ENCODE data around the gene IGSF3.
"Not testable (repeated sequence)": the region's sequence is repeated elsewhere in the genome, so short reads cannot be mapped to it uniquely, and the experiment has no call there.

Gene IGSF3

DNA sequence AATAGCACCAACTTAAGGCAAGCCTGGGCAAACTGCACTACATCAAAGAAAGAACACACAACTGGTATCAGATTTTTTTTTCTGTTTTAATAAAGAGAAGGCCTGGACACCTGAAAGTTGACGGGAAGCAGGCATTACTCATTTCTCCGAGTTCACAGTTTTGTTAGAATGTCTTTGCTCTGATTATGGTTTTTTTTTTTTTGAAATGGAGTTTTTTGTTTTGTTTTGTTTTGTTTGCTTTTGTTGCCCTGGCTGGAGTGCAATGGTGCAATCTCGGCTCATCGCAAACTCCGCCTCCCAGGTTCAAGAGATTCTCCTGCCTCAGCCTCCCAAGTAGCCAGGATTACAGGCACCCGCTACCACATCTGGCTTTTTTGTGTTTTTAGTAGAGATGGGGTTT is 9.7 kb downstream of the IGSF3 start:
- not testable (repeated sequence) for DNase-seq

DNA sequence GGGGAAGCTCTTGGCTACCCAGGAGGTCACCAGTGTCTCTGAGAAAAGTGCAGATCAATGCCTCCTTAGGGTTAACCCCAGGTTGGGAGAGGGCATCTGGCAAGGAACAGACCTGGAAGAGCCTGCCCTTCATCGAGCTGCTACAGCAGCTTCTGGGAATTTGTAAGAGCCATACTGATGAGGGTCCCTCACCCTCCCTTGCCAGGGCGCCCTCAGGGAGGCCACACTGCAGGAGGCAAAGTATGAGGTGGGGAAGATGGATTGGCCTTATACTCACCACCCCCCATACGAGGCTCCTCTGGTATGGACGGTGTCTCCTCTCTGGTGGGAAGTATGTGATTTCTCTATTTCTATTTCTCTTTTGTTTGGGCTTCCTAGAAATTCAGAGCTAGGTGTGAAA is 13.2 kb downstream of the IGSF3 start:
- DNase-seq = no peak

DNA sequence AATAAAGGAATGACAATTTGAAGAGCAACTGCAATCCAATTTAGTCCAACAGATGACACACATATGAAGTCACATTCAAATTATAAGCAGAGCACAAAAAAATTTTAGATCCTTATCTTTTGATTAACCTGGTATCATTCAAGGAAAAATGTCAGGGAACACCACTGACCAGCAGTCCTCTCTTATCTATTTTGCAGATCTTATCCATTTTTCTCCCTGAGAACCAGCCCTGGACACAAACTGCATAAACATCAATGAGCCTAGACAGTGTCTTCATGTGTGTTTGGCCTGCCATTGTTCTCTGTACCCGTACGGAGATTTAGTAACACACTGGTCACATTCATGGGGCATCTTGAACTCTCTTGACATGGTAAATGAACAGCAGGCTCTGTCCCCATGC is 14.9 kb downstream of the IGSF3 start:
- not testable (repeated sequence) for DNase-seq

DNA sequence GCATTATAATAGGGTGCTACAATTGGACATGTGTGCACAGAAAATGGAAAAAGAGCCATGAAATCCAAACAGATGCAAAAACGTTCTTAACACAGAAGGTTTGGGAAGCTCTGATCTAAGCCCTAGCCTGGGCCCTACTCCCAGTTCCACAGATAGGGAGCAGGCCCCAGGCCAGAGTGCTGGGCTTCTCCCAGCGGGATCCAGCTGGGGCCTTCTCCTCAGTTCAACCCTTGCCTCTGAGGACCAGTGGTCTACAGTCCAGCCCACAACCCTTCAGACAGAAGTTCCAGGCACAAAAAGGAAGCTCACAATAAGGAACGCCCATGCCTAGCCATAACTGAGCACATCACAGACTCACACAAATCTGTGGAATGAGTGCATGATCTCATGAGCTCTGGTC is 16.8 kb downstream of the IGSF3 start:
- not testable (repeated sequence) for DNase-seq

DNA sequence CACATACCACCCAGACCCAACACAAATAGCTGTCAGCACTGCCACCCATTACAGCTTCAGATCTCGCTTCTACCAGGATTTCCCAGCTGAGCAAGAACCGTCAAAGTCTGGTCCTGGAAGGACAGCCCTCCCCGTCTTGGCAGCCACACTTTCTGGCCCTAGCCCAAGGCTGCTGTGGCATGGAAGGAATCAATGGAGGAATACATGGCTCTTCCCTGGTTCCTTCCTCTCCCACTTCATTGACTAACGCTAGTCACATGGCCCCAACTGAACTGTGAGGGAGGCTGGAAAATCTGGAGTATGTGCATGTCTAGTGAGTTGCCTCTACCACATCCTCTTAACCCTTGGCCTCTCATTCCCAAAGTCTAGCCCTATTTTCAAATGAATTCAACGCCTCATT is 18.5 kb downstream of the IGSF3 start:
- DNase-seq = not testable (repeated sequence)

DNA sequence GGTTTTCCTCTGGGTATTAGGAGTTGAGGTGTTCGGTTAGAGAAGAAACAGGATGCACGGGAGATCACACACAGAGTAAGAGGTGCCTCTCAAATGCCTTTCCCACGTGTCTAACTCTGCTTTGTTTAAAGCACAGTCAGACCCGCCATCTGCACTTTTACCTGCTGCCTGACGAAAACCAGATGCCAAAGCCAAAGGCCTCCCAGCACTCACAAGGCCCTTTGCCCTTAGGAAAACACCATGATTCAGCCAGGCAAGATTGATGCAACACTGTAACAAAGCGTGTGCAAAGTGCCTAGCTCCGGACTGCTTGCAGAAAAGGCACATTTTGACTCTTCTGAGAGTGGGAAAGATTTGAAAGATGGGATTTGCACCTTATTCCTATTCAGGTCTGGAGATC is 19.2 kb downstream of the IGSF3 start:
- not testable (repeated sequence) for DNase-seq

DNA sequence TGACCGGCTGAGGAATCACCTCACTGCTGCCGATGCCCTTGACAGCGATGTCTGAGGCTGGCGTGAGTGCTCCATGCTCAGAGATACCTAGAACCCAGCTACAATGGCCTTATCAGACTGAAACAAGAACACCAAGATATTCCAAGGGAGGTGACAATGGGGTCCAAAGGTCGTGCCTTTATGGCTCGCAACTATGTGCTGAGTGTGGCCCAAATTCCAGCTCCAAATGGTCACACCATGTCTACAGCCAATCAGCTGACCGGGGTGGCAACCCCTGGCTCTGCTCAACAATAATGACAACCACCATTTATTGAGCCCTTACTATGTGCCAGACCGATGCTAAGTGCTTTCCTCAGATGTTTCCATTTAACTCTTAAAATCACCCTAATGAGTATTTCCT is 20.3 kb downstream of the IGSF3 start:
- DNase-seq = not testable (repeated sequence)

DNA sequence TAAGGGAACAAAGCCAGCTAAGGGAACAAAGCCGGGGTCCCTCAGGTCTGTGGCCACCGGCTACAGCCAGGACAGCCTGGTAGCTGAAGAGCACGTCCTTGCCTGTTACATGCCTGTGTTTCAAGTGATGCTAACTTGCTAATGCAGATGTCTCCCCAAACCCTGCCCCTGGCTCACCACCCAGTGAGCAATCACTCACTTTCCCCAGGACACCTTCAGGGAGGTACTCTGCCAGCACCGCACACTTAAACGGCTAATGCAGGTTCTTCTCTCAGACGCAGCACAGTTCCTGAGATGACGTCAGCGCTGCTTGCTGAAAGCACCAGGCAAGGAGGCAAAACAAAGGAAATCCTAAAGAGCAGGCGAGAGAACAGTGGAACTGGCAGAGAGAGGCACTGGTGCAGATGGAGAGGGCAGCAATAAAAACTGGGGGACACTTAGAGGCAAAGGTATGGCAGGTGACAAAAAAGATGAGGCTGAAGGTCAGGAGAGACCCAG is 20.8 kb downstream of the IGSF3 start:
- DNase-seq = not testable (repeated sequence)

DNA sequence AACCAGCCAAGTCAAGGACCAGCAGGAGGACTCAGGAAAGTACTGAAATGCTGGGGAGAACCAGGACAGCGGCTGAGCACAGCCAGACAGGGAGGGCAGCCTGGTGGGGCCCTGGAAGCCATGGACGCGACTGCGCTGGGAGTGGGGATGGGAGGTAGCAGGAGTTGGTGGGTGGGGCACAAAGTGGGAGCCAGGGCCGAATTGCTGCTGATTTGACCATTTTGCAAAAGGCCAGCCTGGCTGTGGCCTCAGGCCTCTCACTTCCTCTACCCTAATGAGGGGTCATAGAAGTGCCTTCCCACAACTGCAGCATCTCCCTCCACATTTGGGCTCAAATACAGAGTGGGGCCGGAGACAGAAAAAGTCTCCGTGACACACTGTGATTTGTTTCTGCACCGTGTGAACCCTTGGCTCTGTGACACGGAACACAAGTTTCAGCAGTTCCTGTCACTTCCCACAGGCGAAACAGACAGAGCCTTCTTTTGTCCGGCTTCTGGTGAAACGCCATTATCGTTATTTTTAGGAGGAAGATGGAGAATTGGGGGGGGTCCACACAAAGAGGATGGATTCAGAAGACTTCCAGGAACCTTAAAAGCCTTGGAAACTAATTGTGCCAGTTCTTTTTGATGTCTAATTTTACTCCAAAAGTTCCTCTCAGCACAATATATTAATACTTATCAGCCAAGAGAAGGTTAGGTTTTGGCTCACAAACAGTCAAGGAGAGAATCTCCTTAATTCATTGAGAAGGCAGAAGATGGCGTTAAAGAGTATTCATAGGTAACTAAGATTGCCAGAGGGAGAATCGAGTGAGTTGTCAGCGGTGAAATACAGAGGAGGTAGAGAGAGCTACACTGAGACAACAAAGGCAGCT is 21.5 kb downstream of the IGSF3 start:
- not testable (repeated sequence) for DNase-seq

DNA sequence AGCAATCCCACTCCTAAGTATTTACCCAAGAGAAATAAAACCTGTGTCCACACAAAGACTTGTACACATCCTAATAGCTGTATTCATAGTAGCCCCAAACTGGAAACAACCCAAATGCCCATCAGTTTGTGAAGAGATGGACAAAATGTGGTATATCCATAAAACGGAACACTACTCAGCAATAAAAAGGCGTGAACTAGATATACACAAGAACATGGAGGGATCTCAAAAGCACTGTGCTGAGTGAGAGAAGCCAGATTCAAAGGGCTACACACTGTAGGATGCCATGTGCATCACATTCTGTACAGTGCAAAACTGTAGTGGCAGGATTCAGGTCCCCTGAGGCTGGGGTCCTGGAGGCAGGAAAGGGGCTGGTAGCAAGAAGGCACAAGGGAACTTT is 22.5 kb downstream of the IGSF3 start:
- DNase-seq = not testable (repeated sequence)

DNA sequence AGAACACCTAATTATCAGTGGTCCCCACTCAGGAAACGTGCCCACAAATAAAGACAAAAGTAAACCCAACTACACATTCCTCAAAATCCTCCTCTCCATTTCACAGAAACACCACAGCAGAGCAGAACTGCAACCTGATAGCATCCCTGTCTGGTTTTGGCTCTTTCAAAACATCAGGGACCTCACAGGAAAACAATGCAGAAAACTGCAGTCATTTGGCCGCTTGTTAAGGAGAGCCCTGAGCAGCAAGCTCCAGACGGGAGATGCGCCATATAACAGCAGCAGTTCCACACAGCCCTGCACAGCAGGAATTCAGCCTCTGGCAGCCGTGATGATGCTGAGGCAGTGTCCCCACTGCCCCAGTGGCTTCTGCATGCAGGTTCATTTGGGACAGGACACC is 23.4 kb downstream of the IGSF3 start:
- not testable (repeated sequence) for DNase-seq

DNA sequence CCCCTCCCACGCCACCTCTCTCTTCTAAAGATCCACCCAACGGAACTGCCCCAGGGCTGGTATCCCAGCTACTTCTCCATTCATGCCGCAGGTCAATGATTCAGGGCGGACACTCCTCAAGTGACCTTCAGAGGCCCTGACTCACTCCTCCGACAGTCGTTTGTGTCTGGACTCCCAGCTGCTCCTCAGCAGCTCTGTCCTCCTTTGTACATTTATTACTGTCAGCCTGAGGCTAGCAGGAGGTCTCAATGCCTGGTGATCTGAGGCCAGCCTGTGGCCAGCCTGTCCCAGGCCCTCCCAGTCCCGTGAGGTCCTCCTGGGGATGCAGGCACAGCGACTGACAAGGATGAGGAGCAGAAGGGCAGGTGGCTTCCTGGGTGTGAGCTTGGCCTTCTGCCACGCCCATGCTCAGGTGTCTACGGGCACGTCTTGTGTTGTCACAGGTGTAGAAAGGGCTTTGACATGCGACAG is 24.2 kb downstream of the IGSF3 start:
- not testable (repeated sequence) for DNase-seq

DNA sequence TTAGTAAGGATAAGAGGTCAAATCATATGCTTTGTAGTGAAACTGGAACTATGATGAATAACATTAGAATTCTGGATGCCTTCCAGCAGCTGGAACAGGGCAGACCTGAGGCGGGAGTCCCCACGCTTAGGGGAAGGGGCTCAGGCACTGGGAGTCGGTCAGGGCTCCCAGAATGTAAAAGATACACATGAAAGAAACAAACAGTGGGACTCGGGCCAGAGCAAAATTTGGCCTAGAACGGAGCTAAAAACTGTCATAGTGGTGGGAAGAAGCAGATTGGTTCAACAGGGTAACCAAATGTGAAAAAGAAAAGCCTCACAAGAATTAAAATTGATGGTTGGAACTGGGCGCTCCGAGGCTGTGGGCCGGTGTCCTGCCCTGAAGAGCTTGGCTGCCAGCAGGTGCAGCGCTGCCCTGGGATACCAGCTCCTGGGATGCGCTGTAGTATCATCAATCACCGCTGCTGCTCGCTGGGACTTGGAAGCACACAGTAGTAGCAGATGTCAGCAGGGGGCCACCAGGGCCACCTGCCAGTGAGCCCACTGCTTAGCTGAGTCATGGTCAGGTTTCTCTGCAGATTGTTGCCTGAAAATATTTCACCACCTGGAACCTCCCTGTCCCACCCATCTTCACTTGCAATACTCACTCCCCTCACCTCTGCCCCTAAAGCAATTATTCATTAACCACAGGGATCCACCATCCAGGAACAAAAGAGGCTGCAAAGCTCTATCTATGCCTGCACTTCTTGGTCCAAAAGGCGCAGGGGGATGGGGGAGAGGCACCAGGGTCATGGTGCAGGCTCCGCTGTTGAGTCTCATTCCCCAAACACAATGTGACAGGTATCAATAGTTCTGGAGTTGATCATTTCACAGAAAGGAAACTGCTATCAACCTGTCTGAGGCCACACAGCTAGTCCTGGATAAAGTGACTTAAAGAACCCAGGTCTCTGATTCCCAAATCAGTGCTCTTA is 24.9 kb downstream of the IGSF3 start:
- DNase-seq = not testable (repeated sequence)

DNA sequence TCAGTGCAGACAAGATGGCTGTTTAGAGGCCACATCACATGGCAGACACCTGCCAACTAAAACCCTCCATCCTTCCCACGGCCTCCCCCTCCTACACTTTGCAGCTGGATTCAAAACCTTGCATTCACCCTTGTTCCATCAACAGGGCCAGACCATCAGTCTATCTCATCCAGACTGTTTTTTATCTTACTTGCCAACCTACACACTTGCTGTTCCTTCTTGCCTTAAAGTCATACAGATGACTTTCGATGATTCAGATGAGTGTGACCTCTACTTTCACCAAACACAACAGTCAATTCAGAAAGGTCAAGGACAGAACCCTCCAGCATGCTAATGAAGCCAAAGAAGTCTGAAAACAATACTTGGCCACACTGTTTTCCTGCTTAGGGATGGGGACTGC is 29.9 kb downstream of the IGSF3 start:
- DNase-seq = not testable (repeated sequence)

DNA sequence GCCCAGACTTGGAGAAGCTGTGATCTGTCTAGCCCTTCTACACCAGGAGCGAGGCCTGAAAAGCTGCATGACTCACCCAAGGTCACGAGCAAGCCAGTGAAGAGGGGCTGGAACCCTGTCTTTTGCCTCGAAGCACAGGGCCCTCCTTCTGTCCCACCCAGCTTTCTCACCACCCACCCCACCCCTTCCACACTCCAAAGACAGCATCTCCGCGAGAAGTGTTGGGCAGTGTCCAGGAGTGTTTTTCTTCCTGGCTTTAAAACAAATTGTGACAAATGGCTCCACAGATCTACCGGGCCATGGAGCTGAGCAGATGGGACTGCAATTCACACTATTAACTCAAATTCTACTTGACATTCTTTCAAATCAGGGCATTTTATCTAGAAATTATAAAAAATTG is 30.9 kb downstream of the IGSF3 start:
- DNase-seq = not testable (repeated sequence)

DNA sequence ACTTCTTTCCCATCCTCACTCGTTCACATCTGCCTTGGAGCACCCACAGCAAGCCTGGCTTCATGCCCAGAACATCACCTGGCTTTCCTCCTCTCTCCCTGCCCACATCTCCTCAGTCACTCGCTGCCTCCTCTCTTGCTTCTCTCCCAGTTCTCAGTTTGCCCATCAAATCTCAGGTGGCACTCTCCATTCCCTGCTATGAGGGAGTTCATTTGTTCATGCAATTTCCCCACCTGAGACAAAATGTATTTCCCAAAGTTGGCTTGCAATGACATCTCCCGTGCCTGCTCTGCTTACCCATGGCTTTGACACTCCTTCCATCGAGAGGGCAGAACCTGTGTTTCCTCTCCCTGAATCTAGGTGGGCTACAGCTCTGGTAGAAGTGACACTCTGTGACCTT is 33.1 kb downstream of the IGSF3 start:
- not testable (repeated sequence) for DNase-seq

DNA sequence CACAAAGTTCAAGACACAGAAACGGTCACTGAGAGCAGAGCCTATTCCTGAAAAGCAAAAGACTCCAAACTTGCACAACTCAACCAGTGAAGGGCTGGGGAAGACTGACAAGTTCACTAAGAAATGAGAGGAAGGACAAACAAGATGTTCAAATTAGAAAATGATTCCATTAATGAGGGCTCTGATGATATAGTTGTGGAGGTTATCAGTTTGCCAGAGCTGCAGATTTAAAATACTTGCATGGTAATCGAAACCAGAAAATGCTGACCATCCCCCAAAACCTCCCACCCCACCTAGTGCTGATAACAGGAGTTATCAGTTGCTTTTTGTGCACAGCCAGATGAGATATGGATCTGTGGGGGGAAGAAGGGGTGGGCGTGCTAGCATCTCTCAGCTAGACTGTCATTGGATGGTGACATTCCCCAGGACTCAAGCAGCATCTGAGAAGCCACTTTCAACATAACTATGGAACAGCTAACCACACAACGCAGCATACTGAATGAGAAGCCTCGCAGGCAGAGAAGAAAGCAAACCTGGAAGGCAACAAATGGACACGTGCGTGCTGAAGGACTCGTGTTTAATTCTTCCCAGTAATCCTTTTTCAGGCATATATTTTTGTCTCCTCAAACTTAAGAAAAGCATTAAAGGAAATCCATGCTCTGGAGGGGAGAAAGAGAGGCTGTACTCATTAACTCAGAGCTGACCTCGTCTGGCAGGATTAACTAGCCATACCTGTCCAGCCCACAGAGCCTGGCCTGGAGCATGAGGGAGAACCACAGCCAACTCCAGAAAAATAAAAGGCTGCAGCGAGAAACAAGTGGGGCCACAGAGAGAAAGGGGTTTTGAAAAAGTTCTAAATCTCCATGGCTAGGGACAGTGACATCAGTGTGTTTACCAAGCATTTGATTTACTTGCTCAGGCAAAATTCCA is 35.3 kb downstream of the IGSF3 start:
- DNase-seq = not testable (repeated sequence)

DNA sequence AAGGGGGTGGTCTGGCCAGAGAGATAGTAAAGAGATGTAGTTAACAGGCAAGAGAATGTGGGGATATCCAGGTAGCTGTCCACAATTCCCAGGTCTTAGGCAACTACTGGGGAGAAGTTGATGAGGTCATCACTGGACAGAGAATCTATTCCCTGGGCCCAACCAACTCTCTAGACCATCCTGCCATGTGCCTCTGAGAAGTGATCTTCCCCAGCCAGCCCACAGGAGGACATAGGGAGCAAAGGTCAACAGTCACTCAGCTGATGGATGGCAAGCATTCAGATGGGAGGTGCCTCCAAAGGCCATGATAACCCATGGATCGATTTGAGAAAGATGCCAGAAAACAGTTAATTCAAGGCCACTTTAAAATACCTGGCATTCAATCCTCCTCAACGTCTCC is 36.0 kb downstream of the IGSF3 start:
- DNase-seq = not testable (repeated sequence)

DNA sequence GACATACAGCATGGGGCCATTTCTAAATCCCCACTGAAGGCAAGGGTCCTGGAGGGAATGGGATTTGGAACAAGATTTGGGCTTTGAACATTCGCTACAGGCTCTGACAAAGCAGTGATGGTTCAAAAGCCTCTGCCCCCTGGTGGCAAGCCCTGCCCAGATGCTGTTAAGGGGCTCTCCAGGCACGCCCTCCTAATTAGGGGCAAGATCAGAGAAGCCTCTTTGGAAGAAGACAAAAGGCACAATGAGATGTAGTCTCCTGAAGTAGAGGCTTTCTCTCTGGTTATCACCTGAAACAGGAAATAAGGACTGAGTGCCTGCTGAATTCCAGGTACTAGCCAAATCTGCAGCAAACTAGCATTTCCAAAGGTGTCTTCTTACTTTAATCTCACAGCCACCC is 37.5 kb downstream of the IGSF3 start:
- not testable (repeated sequence) for DNase-seq

DNA sequence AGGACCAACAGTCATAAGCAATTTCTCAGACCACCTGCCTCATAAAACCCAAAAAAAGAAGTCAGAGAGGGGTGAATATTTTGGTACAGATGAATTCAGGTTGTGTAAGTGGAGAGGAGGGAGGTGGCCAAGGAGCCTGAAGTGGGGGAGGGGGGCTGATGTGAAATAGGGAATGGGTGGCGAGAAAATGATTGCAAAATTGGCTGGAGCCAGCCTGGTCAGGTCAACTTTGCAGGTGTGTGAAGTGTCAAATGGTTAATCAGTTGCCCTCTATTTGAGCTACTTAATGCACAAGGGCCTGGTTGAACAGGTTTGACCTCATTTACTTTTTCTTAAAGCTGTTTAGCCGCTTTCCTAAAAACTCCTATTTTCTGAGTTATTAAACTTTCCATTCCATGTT is 38.1 kb downstream of the IGSF3 start:
- not testable (repeated sequence) for DNase-seq

DNA sequence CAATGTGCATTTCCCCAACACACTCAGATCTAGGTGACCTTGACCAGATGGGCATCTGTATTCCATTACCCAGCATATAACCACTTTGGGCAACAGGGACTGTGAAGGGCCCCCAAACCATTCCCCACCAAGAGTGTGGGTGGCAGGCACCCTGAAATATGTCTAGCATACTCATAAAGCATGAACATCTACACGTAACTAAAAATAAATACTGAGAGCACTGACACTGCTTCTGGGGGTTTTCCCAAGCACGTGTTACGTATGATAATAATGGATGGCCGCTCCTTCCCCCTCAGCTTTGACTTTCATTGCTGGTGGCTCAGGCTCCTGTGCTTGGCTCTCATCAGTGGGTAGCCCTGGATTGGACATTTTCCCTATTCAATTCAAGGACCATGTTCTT is 39.1 kb downstream of the IGSF3 start:
- no peak for DNase-seq

DNA sequence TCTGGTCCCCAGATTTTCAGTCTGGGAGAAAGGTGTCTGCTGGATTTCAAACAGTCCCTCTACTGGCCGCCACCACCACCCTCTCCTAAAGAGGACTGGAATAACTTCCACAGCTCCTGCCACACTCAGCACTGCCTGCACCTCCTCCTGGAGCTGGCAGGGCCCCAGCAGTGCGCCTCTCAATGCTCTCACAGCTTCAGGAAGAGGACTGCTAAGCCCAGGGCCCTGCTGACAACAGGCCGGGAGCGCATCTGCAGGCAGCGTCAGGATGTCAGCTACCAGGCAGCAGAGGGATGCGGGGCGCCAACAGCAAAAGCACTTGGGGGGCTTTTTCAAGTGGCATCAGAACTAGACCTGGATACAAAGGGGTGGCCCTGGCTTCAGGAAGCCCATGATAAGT is 40.2 kb downstream of the IGSF3 start:
- not testable (repeated sequence) for DNase-seq

All from kidney glomerular epithelial cell (primary cell).